Measurements from ENCODE around the gene SLC46A1. TPM values are rescaled to one million over a fixed set of nuclear protein-coding genes. Genes with fewer than 3 reads are reported as not detected.

SLC46A1 gene
- total and polyA plus RNA-seq, 2 of the 13 experiments (the other 11 are each of a cell fraction or from before 2014, with no cell fraction given) = 19.6 to 22.6 TPM

- TF ChIP-seq ZNF609 (CRISPR knock-in tag; IDR thresholded peaks at IDR 0.05; ENCODE audit: borderline replicate concordance) (peak; percentile 95), HMGXB4 (CRISPR knock-in tag; IDR thresholded peaks at IDR 0.05; ENCODE audit: borderline replicate concordance in 1 of 2, low read depth in 1 of 2) (peak; percentile 57 to 59; a peak in 1 of 4 replicates), CBX5 (CRISPR knock-in tag; IDR thresholded peaks at IDR 0.05; ENCODE audit: borderline replicate concordance) (peak; percentile 13; the same call in 1 of the 2 replicates), YEATS2 (CRISPR knock-in tag; IDR thresholded peaks at IDR 0.05; ENCODE audit: borderline replicate concordance) (no peak), CREB3 (CRISPR knock-in tag; IDR thresholded peaks at IDR 0.05) (no peak), PAWR (CRISPR knock-in tag; IDR thresholded peaks at IDR 0.05; ENCODE audit: borderline replicate concordance) (no peak), ZEB1 (IDR thresholded peaks at IDR 0.05; ENCODE audit: insufficient replicate concordance, low read depth) (peak; percentile 51), TOPORS (CRISPR knock-in tag; IDR thresholded peaks at IDR 0.05) (no peak), ARID2 (CRISPR knock-in tag; IDR thresholded peaks at IDR 0.05; ENCODE audit: borderline replicate concordance) (no peak), ZNF800 (CRISPR knock-in tag; IDR thresholded peaks at IDR 0.05) (no peak), PHF5A (CRISPR knock-in tag; IDR thresholded peaks at IDR 0.05; ENCODE audit: low read depth, unreplicated experiment) (peak; percentile 85)
- TF ChIP-seq, protein P1, sequence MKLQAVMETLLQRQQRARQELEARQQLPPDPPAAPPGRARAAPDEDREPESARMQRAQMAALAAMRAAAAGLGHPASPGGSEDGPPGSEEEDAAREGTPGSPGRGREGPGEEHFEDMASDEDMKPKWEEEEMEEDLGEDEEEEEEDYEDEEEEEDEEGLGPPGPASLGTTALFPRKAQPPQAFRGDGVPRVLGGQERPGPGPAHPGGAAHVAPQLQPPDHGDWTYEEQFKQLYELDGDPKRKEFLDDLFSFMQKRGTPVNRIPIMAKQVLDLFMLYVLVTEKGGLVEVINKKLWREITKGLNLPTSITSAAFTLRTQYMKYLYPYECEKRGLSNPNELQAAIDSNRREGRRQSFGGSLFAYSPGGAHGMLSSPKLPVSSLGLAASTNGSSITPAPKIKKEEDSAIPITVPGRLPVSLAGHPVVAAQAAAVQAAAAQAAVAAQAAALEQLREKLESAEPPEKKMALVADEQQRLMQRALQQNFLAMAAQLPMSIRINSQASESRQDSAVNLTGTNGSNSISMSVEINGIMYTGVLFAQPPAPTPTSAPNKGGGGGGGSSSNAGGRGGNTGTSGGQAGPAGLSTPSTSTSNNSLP (IDR thresholded peaks at IDR 0.05; ENCODE audit: low read depth, low read length) = peak; percentile 42; the same call in 1 of the 2 replicates
Measured at GRCh38 chr17:28368306-28368831, 37.6 kb downstream of the SLC46A1 start (continued).
